Activated naive CD8-positive, alpha-beta T cell treated with anti-CD3 and anti-CD28 coated beads, Interleukin-2, amount 10 ng/mL, durations not matched to agents 7 days and 5 days (primary cell): Measurements from ENCODE around the gene DPYD. TPM values are rescaled to one million over a fixed set of nuclear protein-coding genes. Genes with fewer than 3 reads are reported as not detected.

Source experiments
- ATAC-seq: fragments of 150-1000 bp; cut with Tn5 transposase; one replicate; pipeline ENCODE4 v1.10.0; 2021; ENCODE audit warnings: low read depth, moderate library complexity
- POLR2A ChIA-PET: fragments of 350-600 bp; sonication (Branson Sonifier 250); formaldehyde crosslinking; loops from one replicate; lab custom pipeline; 2021; ENCODE audit warnings: antibody characterized with exemption; lab: Charles Lee
- DNase-seq: peaks from one replicate; pipeline ENCODE4 v3.0.0; 2021
- H3K27ac Mint-ChIP-seq: one replicate; pipeline ENCODE4 v1.8.0; 2022; ENCODE audit warnings: mild to moderate bottlenecking, mixed read lengths
- H3K27me3 Mint-ChIP-seq: one replicate; pipeline ENCODE4 v1.8.0; 2022; ENCODE audit warnings: mild to moderate bottlenecking, moderate library complexity, mixed read lengths
- H3K36me3 Mint-ChIP-seq: one replicate; pipeline ENCODE4 v1.8.0; 2021; ENCODE audit warnings: mild to moderate bottlenecking, mixed read lengths
- H3K4me1 Mint-ChIP-seq: one replicate; pipeline ENCODE4 v1.8.0; 2021; ENCODE audit warnings: mixed read lengths
- H3K4me3 Mint-ChIP-seq: one replicate; pipeline ENCODE4 v1.8.0; 2022; ENCODE audit warnings: mild to moderate bottlenecking, moderate library complexity, mixed read lengths
- H3K9me3 Mint-ChIP-seq: one replicate; pipeline ENCODE4 v1.8.0; 2021; ENCODE audit warnings: mixed read lengths
- total RNA-seq, 2 experiments: library from RNA; stranded (reverse); gene quantifications; one replicate each; pipeline ENCODE4 v1.2.3, GENCODE V29; 2021

Gene DPYD
- total RNA-seq, 2 experiments from 2014 or later: 42.0 to 42.3 TPM

DNA sequence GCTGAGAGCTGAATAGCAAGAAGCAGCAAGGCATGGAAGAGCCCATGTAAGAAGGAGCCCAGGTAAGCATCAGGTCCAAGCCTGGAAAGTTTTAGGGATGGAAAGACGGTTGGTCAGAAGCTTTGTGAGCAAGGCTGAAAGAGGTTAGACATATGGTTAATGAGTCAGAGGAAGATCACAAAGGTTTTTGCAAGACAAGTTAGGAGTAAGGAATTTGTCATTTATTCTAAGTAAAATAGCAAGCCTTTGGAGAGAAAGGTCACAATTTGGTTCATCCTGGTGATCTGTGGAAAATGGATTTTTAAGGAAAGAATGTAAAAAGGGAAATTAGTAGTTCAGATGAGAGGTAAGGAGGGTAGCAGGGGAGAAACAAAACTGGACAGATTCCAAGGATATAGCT, 106.7 kb downstream of the DPYD start:
- POLR2A ChIA-PET: no interaction called here
- ATAC-seq: no peak

GRCh38 chr1:97812076-97812475, 108.8 kb downstream of the DPYD start:
- peaks cover 14% of the 10 kb centered on the region for H3K36me3 Mint-ChIP-seq
- H3K4me1 Mint-ChIP-seq: no peaks in the 10 kb centered on the region
- no peak overlapping the region for H3K4me3 Mint-ChIP-seq
- H3K27ac Mint-ChIP-seq: no peak overlapping the region
- POLR2A ChIA-PET: no interaction called here
- peaks cover 5% of the 10 kb centered on the region for H3K9me3 Mint-ChIP-seq
- ATAC-seq (no peak), DNase-seq (no peak)
- no peaks in the 10 kb centered on the region for H3K27me3 Mint-ChIP-seq

More for the DNA sequence above, 106.7 kb downstream of the DPYD start:
- Mint-ChIP-seq H3K4me1 (no peaks in the 10 kb centered on the region), H3K27me3 (no peaks in the 10 kb centered on the region), H3K36me3 (peaks cover 14% of the 10 kb centered on the region), H3K27ac (no peak overlapping the region), H3K4me3 (no peak overlapping the region), H3K9me3 (peaks cover 5% of the 10 kb centered on the region)
- DNase-seq: no peak

DNA sequence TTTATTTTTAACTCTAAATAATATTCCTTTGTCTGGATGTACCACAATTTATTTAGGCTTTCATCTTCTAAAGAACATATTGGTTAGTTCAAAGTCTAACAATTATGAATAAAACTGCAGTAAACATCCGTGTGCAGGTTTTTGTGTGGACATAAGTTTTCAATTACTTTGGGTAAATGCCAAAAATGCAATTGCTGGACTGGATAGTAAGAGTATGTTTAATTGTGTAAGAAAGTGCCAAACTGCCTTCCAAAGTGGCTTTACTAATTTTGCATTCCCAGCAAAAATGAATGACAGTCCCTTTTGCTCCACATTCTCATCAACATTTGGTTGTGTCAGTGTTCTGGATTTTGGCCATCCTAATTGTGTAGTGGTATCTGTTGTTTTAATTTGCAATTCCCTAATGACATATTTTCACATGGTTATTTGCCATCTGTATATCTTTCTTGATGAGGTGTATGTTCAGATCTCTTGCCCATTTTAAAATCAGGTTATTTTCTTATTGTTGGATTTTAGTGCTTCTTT, 113.8 kb downstream of the DPYD start:
- no peaks in the 10 kb centered on the region for H3K4me1 Mint-ChIP-seq
- H3K4me3 Mint-ChIP-seq: no peak overlapping the region
- H3K27ac Mint-ChIP-seq: no peak overlapping the region

GRCh38 chr1:97806326-97806725, 114.5 kb downstream of the DPYD start:
- H3K27ac Mint-ChIP-seq: no peak overlapping the region
- POLR2A ChIA-PET: no interaction called here
- H3K4me3 Mint-ChIP-seq: no peak overlapping the region
- H3K36me3 Mint-ChIP-seq: peaks cover 11% of the 10 kb centered on the region
- H3K4me1 Mint-ChIP-seq: no peaks in the 10 kb centered on the region
- H3K27me3 Mint-ChIP-seq: no peaks in the 10 kb centered on the region
- peaks cover 5% of the 10 kb centered on the region for H3K9me3 Mint-ChIP-seq
- DNase-seq (no peak), ATAC-seq (no peak)

More for the DNA sequence above, 113.8 kb downstream of the DPYD start:
- Mint-ChIP-seq H3K36me3 (peaks cover 11% of the 10 kb centered on the region), H3K27me3 (no peaks in the 10 kb centered on the region), H3K9me3 (peaks cover 5% of the 10 kb centered on the region)
- DNase-seq (no peak), ATAC-seq (no peak)
- POLR2A ChIA-PET: no interaction called here

- H3K4me1 Mint-ChIP-seq: no peaks in the 10 kb centered on the region
- no peak for ATAC-seq
- POLR2A ChIA-PET: no interaction called here
- H3K36me3 Mint-ChIP-seq: peaks cover 12% of the 10 kb centered on the region
- no peak overlapping the region for H3K27ac Mint-ChIP-seq
- H3K27me3 Mint-ChIP-seq: no peaks in the 10 kb centered on the region
- no peak overlapping the region for H3K4me3 Mint-ChIP-seq
- peaks cover 4% of the 10 kb centered on the region for H3K9me3 Mint-ChIP-seq
- no peak for DNase-seq
Measured at GRCh38 chr1:97805093-97805492, 115.7 kb downstream of the DPYD start.

GRCh38 chr1:97803026-97803425, 117.8 kb downstream of the DPYD start:
- POLR2A ChIA-PET: no interaction called here
- Mint-ChIP-seq H3K36me3 (peaks cover 9% of the 10 kb centered on the region), H3K9me3 (no peaks in the 10 kb centered on the region), H3K27me3 (no peaks in the 10 kb centered on the region), H3K4me1 (no peaks in the 10 kb centered on the region), H3K27ac (no peak overlapping the region), H3K4me3 (no peak overlapping the region)
- no peak for ATAC-seq
- DNase-seq: no peak

DNA sequence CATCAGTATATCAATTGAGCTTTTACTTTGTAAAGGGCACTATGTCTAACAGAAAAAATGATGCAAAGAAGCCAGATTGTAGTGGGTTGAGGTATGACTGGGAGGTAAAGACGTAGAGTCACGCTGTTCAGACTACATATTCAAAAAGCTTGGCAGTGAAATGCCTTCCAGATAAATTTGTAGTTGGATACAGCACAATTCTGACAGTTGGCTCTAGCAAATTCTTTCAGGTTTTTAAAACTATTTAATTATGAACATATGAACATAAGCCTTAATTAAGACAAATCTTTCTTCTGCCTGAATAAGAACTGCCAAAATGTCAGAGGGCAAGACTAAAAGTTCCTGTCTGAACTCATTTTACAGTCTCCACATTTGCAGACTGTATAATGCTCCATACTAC, 118.8 kb downstream of the DPYD start:
- Mint-ChIP-seq H3K4me1 (no peaks in the 10 kb centered on the region), H3K27me3 (no peaks in the 10 kb centered on the region), H3K4me3 (no peak overlapping the region), H3K27ac (no peak overlapping the region), H3K9me3 (no peaks in the 10 kb centered on the region), H3K36me3 (peaks cover 9% of the 10 kb centered on the region)
- DNase-seq: no peak
- ATAC-seq: no peak
- POLR2A ChIA-PET: no interaction called here

GRCh38 chr1:97797403-97798183, 123.2 kb downstream of the DPYD start:
- POLR2A ChIA-PET: no interaction called here
- Mint-ChIP-seq H3K27ac (no peak overlapping the region), H3K4me3 (no peak overlapping the region), H3K4me1 (peaks cover 1% of the 10 kb centered on the region), H3K27me3 (no peaks in the 10 kb centered on the region), H3K36me3 (peaks cover 14% of the 10 kb centered on the region), H3K9me3 (no peaks in the 10 kb centered on the region)
- DNase-seq (no peak), ATAC-seq (no peak)

DNA sequence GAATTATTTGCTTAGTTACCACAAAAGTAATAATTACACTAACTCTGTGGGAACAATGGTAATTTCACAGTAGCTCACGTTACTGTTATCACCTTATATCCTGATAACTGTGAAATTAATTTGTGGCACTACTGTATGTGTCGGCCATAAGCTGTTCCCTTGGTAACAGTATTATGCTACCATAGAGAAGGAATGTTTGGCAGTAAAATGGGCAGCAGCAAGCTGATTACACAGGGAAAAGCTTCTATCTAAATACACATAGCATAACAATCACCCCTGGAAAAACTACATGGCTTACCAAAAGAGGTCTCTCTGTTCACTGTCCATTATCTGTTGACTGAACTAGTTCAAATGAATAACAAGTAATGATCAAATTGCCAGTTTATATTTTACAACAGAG, 124.1 kb downstream of the DPYD start:
- Mint-ChIP-seq H3K27me3 (no peaks in the 10 kb centered on the region), H3K4me3 (no peak overlapping the region), H3K36me3 (peaks cover 14% of the 10 kb centered on the region), H3K9me3 (no peaks in the 10 kb centered on the region), H3K4me1 (peaks cover 2% of the 10 kb centered on the region), H3K27ac (no peak overlapping the region)
- ATAC-seq (no peak), DNase-seq (no peak)
- POLR2A ChIA-PET: no interaction called here

- ATAC-seq: no peak
- peaks cover 12% of the 10 kb centered on the region for H3K36me3 Mint-ChIP-seq
- DNase-seq: no peak
- H3K9me3 Mint-ChIP-seq: peaks cover 2% of the 10 kb centered on the region
- no peaks in the 10 kb centered on the region for H3K27me3 Mint-ChIP-seq
- no peak overlapping the region for H3K4me3 Mint-ChIP-seq
- no peak overlapping the region for H3K27ac Mint-ChIP-seq
- POLR2A ChIA-PET: no interaction called here
- peaks cover 9% of the 10 kb centered on the region for H3K4me1 Mint-ChIP-seq
Measured at GRCh38 chr1:97792655-97793054, 128.2 kb downstream of the DPYD start.

- ATAC-seq (no peak), DNase-seq (no peak)
- H3K9me3 Mint-ChIP-seq: peaks cover 2% of the 10 kb centered on the region
- peak overlapping the region; percentile 47 for H3K27ac Mint-ChIP-seq
- no peaks in the 10 kb centered on the region for H3K27me3 Mint-ChIP-seq
- H3K4me3 Mint-ChIP-seq: no peak overlapping the region
- POLR2A ChIA-PET: no interaction called here
- H3K4me1 Mint-ChIP-seq: peaks cover 9% of the 10 kb centered on the region
- H3K36me3 Mint-ChIP-seq: peaks cover 11% of the 10 kb centered on the region
Measured at GRCh38 chr1:97791251-97791650, 129.6 kb downstream of the DPYD start.

- POLR2A ChIA-PET: no interaction called here
- Mint-ChIP-seq H3K36me3 (peaks cover 5% of the 10 kb centered on the region), H3K27me3 (no peaks in the 10 kb centered on the region), H3K9me3 (peaks cover 2% of the 10 kb centered on the region), H3K27ac (no peak overlapping the region), H3K4me3 (no peak overlapping the region), H3K4me1 (peaks cover 10% of the 10 kb centered on the region)
- DNase-seq: no peak
- no peak for ATAC-seq
Measured at GRCh38 chr1:97787231-97787630, 133.6 kb downstream of the DPYD start.

DNA sequence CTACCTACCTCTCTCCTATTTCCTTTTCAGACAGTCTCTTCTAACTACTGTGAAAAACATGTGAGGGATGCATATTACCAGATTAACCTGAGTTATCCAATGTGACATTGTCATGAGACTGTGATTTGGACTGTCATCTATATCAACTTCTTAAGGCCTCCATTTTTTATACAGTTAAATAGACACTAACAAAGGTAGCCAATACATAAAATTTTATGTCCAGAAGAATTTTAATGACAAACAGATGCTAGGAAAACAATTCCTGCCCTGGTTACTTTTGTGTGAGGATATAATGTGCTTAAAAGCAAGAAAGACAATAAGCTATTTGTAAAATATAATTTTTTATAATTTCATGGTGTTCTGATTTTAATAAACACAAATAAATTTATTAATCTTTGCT, 136.2 kb downstream of the DPYD start:
- Mint-ChIP-seq H3K27ac (no peak overlapping the region), H3K9me3 (no peaks in the 10 kb centered on the region), H3K27me3 (no peaks in the 10 kb centered on the region), H3K4me1 (peaks cover 9% of the 10 kb centered on the region), H3K4me3 (no peak overlapping the region), H3K36me3 (peaks cover 3% of the 10 kb centered on the region)
- ATAC-seq (no peak), DNase-seq (no peak)
- POLR2A ChIA-PET: no interaction called here

DNA sequence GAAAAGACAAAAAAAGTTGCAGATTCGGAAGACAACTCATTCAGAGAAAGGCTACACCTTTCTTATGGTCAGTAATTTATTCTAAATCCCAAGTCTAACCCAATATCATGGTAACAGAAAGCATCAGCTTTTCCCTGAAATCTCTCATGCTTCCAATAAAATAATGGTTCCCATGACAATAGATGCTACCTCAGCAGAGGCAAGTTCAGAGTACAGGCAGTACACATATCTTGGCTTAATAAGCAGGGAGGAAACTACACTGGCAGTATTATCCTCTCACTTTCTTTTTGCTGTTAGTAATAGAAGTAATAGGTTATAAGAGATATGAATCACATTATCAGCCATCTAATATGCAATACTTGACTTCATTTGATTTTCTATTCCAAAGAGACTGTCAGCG, 137.1 kb downstream of the DPYD start:
- Mint-ChIP-seq H3K9me3 (no peaks in the 10 kb centered on the region), H3K27ac (no peak overlapping the region), H3K36me3 (peaks cover 3% of the 10 kb centered on the region), H3K27me3 (no peaks in the 10 kb centered on the region), H3K4me1 (peaks cover 9% of the 10 kb centered on the region), H3K4me3 (no peak overlapping the region)
- POLR2A ChIA-PET: no interaction called here
- ATAC-seq (no peak), DNase-seq (no peak)
